HFFc6 (cell line): ENCODE data around the gene CMIP. TPM values are rescaled to one million over a fixed set of nuclear protein-coding genes. Genes with fewer than 3 reads are reported as not detected.
A peak's percentile ranks its signal among the peaks of the same experiment; 100 is the strongest.

Source experiments
- DNase-seq: peaks from one replicate; pipeline ENCODE4 v3.0.0-alpha.2; 2018
- H3K27ac Mint-ChIP-seq: 2 replicates; pipeline ENCODE4 v1.8.0; 2020; ENCODE audit warnings: mild to moderate bottlenecking, mixed read lengths
- H3K27me3 Mint-ChIP-seq: 2 replicates; pipeline ENCODE4 v1.8.0; 2021; ENCODE audit warnings: mild to moderate bottlenecking, moderate library complexity, mixed read lengths; ENCODE audit not compliant: insufficient read depth
- H3K36me3 Mint-ChIP-seq: 2 replicates; pipeline ENCODE4 v1.8.0; 2021; ENCODE audit warnings: low read depth, mixed read lengths
- H3K4me1 Mint-ChIP-seq: 2 replicates; pipeline ENCODE4 v1.8.0; 2020; ENCODE audit warnings: low read depth, mixed read lengths
- H3K4me3 Mint-ChIP-seq: 2 replicates; pipeline ENCODE4 v1.8.0; 2020; ENCODE audit warnings: mild to moderate bottlenecking, moderate library complexity, mixed read lengths
- H3K9me3 Mint-ChIP-seq: 2 replicates; pipeline ENCODE4 v1.8.0; 2020; ENCODE audit warnings: mild to moderate bottlenecking, mixed read lengths
- total RNA-seq, 6 experiments: library from RNA; stranded (reverse); fragmentation: NEBNext Ultra II Directional; extraction: Animal tissue kit (Norgen Biotek cat#: 25700); gene quantifications; 2 replicates in 1 of 6; 3 replicates in 5 of 6; pipeline ENCODE4 v1.2.3, GENCODE V29; 2021
- TF ChIP-seq, protein P1 (sequence below): fragments of 200-600 bp; sonication (generic); IDR thresholded peaks from 2 replicates; pipeline ENCODE4 v1.5.0; 2021; ENCODE audit warnings: antibody characterized with exemption, mild to moderate bottlenecking

Gene CMIP
- total RNA-seq, 6 experiments from 2014 or later = 35.9 to 48.0 (median 43.5) TPM

GRCh38 chr16:81728435-81728834 lies 283.8 kb downstream of the CMIP start:
- no peak for DNase-seq
- Mint-ChIP-seq H3K4me1 (peaks cover 19% of the 10 kb centered on the region), H3K27ac (no peak overlapping the region; the same call in 1 of the 2 replicates), H3K36me3 (no peaks in the 10 kb centered on the region), H3K9me3 (no peaks in the 10 kb centered on the region), H3K27me3 (peaks cover 21% of the 10 kb centered on the region), H3K4me3 (no peak overlapping the region)
- TF ChIP-seq, protein P1, sequence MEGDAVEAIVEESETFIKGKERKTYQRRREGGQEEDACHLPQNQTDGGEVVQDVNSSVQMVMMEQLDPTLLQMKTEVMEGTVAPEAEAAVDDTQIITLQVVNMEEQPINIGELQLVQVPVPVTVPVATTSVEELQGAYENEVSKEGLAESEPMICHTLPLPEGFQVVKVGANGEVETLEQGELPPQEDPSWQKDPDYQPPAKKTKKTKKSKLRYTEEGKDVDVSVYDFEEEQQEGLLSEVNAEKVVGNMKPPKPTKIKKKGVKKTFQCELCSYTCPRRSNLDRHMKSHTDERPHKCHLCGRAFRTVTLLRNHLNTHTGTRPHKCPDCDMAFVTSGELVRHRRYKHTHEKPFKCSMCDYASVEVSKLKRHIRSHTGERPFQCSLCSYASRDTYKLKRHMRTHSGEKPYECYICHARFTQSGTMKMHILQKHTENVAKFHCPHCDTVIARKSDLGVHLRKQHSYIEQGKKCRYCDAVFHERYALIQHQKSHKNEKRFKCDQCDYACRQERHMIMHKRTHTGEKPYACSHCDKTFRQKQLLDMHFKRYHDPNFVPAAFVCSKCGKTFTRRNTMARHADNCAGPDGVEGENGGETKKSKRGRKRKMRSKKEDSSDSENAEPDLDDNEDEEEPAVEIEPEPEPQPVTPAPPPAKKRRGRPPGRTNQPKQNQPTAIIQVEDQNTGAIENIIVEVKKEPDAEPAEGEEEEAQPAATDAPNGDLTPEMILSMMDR = no peak

DNA sequence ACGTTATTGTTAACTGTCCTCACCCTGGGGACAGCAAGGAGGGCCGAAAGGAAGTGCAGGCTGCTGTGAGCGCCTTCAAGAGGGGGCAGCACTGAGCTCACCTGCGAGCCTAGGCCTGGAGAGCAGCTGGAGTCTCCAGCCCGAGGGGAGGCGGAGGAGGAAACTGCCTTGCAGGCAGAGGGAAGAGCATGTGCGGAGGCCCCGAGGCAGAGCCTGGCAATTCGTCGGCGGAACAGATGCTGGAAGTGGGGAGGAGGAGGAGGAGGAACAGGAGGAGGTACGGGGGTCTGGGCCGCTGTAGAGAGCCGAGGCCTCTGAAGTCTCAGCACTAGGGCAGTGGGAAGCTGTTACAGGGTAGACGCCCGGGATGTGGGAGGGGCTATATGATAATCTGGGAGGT lies 284.8 kb downstream of the CMIP start:
- TF ChIP-seq, protein P1 = peak; percentile 35; the same call in 1 of the 2 replicates
- H3K27me3 Mint-ChIP-seq = peaks cover 21% of the 10 kb centered on the region
- H3K4me3 Mint-ChIP-seq = peak overlapping the region; percentile 42; the same call in 1 of the 2 replicates
- H3K9me3 Mint-ChIP-seq = no peaks in the 10 kb centered on the region
- peaks cover 19% of the 10 kb centered on the region for H3K4me1 Mint-ChIP-seq
- DNase-seq = no peak
- H3K36me3 Mint-ChIP-seq = no peaks in the 10 kb centered on the region
- H3K27ac Mint-ChIP-seq = peak overlapping the region; percentile 25; the same call in 1 of the 2 replicates

GRCh38 chr16:81730090-81731051 lies 285.8 kb downstream of the CMIP start:
- peaks cover 19% of the 10 kb centered on the region for H3K4me1 Mint-ChIP-seq
- DNase-seq = peak; percentile 39
- H3K27ac Mint-ChIP-seq = peak overlapping the region; percentile 59
- H3K4me3 Mint-ChIP-seq = peak overlapping the region; percentile 90
- peaks cover 14% of the 10 kb centered on the region for H3K27me3 Mint-ChIP-seq
- H3K9me3 Mint-ChIP-seq = no peaks in the 10 kb centered on the region
- TF ChIP-seq, protein P1 = peak; percentile 77
- no peaks in the 10 kb centered on the region for H3K36me3 Mint-ChIP-seq

DNA sequence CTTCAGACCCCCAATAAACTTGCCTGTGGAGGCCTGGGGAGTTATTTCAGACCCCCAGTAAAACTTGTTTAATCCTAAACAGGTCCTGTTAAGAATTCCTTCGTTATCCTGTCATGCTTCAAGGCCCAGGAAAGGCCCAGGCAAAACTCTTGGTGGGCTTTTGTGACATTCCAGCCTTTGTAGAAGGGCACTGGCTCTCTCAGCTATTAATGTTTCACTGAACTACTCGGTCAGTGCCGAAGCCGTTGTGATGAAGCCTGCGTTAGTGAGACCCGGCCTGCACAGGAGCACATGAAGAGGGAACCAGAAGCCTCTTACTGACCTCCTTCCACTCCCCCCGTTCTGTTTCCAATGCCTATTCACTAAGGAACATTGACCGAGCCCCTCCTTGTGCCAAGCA lies 287.0 kb downstream of the CMIP start:
- TF ChIP-seq, protein P1 = no peak
- H3K36me3 Mint-ChIP-seq = no peaks in the 10 kb centered on the region
- peaks cover 10% of the 10 kb centered on the region for H3K27me3 Mint-ChIP-seq
- no peaks in the 10 kb centered on the region for H3K9me3 Mint-ChIP-seq
- H3K4me1 Mint-ChIP-seq = peaks cover 19% of the 10 kb centered on the region
- no peak overlapping the region for H3K27ac Mint-ChIP-seq
- H3K4me3 Mint-ChIP-seq = no peak overlapping the region
- no peak for DNase-seq

- peaks cover 19% of the 10 kb centered on the region for H3K4me1 Mint-ChIP-seq
- no peak overlapping the region for H3K27ac Mint-ChIP-seq
- peaks cover 10% of the 10 kb centered on the region for H3K27me3 Mint-ChIP-seq
- H3K36me3 Mint-ChIP-seq = no peaks in the 10 kb centered on the region
- TF ChIP-seq, protein P1 = peak; percentile 48
- H3K9me3 Mint-ChIP-seq = no peaks in the 10 kb centered on the region
- DNase-seq = no peak
- H3K4me3 Mint-ChIP-seq = no peak overlapping the region
Measured at GRCh38 chr16:81732699-81733098, 288.1 kb downstream of the CMIP start.
